Panc1 (cell line): ENCODE results near the gene PARD6G.

Experiments used
- POLR2AphosphoS5 ChIP-seq: IDR thresholded peaks from 2 replicates; pipeline ENCODE4 v1.6.1; 2012; ENCODE audit warnings: mild to moderate bottlenecking, low read depth, low read length, moderate library complexity
- SIN3A ChIP-seq: IDR thresholded peaks from 2 replicates; pipeline ENCODE4 v1.6.1; 2012; ENCODE audit warnings: low read depth, mild to moderate bottlenecking, low read length, moderate library complexity, borderline replicate concordance; ENCODE audit not compliant: insufficient read depth
- TF ChIP-seq, protein P1 (sequence below): fragments of 450-650 bp; IDR thresholded peaks from 2 replicates; pipeline ENCODE4 v1.5.1; 2017; ENCODE audit warnings: mild to moderate bottlenecking
- TF ChIP-seq, protein P2 (sequence below), 2 experiments: IDR thresholded peaks; 2 replicates each; pipeline ENCODE4 v1.6.1; 2011 to 2012; ENCODE audit warnings: low read depth in 2 of 2, control low read depth in 1 of 2, low read length in 1 of 2, mild to moderate bottlenecking in 1 of 2, moderate library complexity in 1 of 2; ENCODE audit not compliant: insufficient read depth in 1 of 2

- TF ChIP-seq, protein P1, sequence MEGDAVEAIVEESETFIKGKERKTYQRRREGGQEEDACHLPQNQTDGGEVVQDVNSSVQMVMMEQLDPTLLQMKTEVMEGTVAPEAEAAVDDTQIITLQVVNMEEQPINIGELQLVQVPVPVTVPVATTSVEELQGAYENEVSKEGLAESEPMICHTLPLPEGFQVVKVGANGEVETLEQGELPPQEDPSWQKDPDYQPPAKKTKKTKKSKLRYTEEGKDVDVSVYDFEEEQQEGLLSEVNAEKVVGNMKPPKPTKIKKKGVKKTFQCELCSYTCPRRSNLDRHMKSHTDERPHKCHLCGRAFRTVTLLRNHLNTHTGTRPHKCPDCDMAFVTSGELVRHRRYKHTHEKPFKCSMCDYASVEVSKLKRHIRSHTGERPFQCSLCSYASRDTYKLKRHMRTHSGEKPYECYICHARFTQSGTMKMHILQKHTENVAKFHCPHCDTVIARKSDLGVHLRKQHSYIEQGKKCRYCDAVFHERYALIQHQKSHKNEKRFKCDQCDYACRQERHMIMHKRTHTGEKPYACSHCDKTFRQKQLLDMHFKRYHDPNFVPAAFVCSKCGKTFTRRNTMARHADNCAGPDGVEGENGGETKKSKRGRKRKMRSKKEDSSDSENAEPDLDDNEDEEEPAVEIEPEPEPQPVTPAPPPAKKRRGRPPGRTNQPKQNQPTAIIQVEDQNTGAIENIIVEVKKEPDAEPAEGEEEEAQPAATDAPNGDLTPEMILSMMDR: no peak
- TF ChIP-seq POLR2AphosphoS5 (no peak), SIN3A (no peak)
- TF ChIP-seq, protein P2, sequence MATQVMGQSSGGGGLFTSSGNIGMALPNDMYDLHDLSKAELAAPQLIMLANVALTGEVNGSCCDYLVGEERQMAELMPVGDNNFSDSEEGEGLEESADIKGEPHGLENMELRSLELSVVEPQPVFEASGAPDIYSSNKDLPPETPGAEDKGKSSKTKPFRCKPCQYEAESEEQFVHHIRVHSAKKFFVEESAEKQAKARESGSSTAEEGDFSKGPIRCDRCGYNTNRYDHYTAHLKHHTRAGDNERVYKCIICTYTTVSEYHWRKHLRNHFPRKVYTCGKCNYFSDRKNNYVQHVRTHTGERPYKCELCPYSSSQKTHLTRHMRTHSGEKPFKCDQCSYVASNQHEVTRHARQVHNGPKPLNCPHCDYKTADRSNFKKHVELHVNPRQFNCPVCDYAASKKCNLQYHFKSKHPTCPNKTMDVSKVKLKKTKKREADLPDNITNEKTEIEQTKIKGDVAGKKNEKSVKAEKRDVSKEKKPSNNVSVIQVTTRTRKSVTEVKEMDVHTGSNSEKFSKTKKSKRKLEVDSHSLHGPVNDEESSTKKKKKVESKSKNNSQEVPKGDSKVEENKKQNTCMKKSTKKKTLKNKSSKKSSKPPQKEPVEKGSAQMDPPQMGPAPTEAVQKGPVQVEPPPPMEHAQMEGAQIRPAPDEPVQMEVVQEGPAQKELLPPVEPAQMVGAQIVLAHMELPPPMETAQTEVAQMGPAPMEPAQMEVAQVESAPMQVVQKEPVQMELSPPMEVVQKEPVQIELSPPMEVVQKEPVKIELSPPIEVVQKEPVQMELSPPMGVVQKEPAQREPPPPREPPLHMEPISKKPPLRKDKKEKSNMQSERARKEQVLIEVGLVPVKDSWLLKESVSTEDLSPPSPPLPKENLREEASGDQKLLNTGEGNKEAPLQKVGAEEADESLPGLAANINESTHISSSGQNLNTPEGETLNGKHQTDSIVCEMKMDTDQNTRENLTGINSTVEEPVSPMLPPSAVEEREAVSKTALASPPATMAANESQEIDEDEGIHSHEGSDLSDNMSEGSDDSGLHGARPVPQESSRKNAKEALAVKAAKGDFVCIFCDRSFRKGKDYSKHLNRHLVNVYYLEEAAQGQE (IDR thresholded peaks at IDR 0.05; ENCODE audit: insufficient read depth in 1 of 2, low read depth in 2 of 2, low read length in 1 of 2): no peak
These were observed 70.8 kb downstream of the PARD6G start for GRCh38 chr18:80176334-80177073.
